GM19468 (cell line): ENCODE measurements around the gene ADGRL3.

ENCODE experiments used
- ATAC-seq: cut with Tn5 transposase; IDR thresholded peaks from one replicate; pipeline ENCODE4 v1.9.1; 2021; ENCODE audit warnings: mild to moderate bottlenecking, moderate library complexity, moderate number of reproducible peaks; ENCODE audit not compliant: unreplicated experiment; ENCODE audit errors: extremely low read depth

The ADGRL3 gene

DNA sequence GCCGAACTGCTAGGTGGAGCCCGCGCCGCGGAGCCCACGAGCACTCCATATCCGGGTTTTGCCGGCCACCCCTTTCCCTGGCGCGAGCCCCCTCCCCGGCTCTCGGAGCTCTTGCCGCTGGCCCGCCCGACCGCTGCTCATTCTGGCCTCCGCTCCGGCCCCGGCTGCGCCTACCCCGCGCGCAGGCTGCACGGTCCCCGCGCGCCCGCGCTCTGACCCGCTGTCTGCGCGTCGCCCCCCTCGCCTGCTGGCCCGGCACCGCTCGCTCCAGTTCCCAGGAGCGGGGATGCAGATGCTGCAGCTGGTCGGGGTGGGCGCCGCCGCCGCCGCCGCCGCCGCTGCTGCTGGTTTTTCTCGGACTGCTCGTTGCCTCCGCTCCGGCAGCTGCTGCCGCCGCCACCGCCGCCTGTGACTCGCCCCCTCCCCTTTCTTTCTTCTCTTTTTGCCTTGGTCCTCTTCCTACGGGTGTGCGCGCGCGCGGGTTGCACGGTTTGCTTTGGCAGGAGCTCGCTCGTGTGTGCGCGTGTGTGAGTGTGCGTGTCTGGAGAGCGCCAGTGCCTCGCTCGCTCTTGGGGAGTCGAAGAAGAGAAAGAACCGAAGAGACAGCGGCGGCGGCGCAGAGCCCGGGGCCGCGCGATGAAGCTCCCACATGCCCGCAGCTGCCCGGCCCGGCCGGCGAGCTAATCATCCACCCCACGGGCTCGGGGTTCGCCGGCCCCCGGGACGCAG lies at the start of gene ADGRL3:
Gene ADGRL3 (plus strand): TSS at position 140 of the 729 bp plus-strand sequence.
- ATAC-seq, result no peak

DNA sequence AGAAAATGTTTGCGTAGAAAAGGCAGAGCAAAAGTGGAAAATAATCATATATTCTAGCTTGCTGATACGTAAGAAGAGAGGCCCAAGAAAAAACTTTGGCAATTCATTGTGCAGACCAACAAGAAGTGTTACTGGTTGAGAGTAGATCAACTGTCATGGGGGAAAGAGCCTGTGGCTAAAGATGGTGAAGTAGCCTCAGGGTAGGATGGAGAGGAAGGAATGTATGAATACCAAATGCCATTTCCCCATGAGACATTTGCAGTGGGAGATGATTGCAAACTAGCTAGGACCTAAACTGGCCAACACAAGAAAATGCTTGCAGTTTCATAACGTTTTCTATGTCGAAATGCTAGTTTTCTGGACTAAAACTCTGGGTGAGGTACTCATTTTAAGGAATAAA lies 47.7 kb upstream of the ADGRL3 start:
- no peak for ATAC-seq

DNA sequence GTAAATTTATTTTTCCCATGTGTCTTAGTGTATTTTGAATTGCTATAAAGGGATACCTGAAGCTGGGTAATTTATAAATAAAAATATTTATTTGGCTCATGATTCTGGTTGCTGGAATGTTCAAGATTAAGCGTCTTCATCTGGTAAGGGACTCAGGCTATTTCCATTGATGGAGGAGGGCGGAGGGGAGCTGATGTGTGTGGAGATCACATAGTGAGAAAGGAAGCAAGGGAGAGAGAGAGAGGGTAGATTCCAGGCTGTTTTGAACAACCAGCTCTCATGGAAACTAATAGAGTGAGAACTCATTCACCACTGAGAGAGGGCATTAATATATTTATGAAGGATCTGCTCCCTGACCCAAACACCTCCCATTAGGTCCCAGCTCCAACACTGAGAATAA lies 39.6 kb upstream of the ADGRL3 start:
- no peak for ATAC-seq

DNA sequence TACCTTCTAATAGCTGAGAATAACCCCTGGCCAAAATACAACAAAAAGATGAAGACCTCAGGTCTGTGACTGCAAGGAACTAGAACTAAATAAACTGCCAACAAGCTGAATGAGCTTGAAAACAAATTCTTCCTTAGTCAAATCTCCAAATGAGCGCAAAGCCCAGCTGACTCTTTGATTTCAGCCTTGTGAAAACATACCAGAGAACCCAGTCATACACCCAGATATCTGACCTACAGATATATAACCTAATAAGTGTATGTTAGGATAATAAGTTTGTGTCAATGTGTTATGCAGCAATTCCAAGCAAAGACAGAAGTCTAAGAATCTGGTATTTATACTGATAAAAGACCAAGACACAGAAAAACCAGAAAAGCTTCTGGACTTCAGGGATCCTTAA lies 38.0 kb upstream of the ADGRL3 start:
- no peak for ATAC-seq

DNA sequence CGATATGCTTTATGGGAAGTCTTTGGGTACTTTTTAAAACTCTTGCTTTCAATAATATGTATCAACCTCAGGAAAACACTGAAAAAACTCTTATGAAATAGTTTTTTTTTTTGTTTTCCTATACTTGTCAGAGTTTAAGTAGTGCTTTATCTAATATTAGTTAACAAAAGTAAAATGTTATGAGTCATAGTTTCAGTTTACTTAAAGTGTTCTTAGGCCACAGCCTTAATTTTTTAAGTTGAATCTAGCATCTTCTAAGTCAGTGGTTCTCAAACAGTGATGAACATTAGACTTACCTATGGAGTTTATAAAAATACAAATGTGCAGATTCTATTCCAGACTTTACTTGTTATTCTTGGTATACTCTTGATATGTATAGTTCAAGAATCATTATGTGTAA lies 26.3 kb upstream of the ADGRL3 start:
- ATAC-seq, result no peak

DNA sequence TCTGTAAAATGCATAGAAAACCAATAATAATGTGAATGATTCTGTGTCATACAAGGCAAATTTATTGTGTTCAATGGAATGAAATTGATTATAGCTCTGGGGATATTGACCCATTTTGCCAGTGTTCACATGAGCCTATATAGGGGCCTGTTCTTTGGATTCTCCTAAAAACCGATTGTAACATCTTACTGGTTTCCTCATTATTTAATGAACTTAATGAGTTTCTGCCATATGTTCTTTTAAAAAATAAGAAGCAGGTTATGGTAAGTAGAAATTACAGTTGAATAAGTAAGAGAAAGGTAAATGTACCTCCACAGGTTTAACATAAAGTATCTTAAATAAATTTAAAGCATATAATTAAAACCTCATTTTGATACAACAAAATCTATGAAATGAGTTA lies 24.6 kb upstream of the ADGRL3 start:
- no peak for ATAC-seq

DNA sequence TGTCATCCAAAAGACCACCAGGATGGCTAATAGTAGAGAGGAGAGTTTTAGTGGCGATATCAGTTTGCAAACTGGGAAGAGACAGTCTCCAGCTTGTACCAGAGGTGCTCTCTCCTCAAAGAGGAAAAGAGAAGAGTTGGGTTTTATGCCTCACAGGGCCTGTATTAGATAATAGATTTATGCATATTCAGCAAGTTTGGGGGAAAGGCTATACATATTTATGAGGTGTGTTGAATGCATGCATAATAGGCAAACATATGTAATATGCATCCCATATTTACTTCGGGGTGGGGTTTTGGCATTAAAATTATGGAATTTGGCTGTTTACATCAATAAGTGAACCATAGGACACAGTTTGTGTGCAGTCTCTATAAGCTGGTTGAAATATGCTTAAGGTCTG lies 22.8 kb upstream of the ADGRL3 start:
- ATAC-seq, result no peak

DNA sequence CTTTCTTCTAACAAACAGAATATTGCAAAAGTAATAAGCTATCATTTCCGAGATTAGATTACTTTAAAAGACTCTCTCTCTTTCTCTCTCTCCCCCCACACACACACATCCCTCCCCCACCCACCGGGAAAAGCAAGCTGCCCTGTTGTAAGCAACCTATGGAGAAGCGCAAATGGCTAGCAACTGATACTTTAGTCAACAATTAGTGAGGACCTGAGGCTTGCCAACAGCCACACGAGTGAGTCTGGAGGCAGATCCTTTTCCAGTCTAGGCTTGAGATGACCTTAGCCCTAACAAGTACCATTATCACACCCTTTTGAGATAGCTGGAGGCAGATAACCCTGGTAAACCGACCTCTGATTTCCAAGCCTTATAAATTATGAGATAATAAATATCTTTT lies 19.7 kb upstream of the ADGRL3 start:
- ATAC-seq, result no peak

DNA sequence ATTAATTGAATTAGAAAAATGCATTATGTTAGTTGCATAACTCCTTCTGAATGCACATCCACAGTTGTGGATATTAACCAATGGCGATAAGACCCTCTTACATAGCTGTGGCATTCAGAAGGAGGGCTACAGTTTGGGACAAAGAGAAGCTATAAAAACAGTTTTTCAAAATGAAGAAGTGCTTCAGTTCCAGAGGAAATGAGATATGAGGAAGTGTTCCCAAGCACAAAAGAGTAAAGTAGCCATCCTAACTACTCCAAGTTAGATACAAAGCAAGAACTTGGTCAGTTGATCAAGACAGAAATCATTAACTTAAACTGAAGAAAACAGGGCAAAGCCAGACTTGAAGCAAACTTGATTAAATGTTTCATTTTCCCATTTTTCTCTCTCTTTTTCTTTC lies 17.2 kb upstream of the ADGRL3 start:
- no peak for ATAC-seq

DNA sequence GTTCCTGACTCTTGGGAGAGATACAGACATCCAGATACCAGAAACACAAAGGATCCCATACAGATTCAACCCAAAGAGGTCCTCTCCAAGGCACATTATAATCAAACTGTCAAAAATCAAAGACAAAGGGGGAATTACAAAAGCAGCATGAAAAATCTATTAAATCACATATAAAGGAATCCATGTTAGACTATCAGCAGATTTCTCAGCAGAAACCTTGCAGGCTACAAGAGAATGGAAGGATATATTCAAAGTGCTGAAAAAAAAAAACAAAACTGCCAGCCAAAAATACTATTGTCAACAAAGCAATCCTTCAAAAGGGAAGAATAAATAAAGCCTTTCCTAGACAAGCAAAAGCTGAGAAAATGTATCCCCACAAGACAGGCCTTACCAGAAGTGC lies 14.8 kb upstream of the ADGRL3 start:
- no peak for ATAC-seq

DNA sequence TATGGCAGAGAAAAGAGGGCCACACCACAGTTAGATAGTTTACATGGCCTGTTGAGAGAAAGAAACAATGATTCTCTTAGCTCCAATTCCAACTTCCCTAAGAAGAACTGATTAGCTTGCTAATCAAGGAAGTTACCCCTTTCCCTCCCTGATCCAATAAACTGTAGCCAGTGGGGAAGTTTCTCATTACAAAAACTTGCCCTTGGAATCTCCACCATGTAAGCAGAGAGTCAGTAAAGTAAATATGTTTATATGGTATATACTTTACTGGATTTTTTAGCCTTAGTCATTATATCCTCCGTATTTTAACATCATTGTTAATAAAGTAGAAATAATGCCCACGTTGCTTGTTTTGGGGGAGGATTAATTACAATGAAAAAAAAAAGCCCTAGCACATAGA lies 7.7 kb upstream of the ADGRL3 start:
- no peak for ATAC-seq

DNA sequence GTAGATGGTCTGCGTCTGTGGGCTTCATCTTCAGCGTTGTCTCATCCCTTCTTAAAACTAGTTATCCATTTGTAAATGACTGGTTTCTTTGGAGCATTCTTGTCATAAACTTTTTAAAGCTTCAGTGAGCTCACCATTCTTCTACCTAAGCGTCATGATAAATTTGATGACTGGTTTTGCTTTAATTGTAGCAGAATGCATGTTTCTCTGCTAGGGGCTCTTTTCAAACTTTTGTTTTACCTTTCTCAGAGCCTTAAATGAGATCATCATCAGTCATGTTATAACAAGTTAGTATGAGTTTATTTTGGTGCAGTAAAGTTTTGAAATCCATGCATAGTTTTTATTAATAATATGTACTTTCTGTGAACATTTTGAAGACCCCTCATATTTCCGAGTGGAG lies 6.3 kb upstream of the ADGRL3 start:
- no peak for ATAC-seq

DNA sequence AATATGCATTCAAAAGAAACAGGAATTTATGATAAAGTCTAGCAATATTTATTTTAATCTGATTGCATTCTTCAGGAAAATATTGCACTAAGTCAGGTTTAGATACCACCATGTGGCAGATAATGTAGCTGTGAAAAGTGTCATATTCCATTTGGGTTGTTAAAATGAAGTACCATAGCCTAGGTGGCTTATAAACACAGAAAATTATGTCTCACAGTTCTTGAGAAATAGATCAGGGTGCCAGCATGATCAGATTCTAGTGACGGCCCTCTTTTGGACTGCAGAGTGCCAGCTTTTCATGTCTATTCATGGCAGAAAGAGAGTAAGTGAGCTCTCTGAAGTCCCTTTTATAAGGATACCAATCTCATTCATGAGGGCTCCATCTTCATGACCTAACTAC lies 5.6 kb upstream of the ADGRL3 start:
- ATAC-seq, result no peak

DNA sequence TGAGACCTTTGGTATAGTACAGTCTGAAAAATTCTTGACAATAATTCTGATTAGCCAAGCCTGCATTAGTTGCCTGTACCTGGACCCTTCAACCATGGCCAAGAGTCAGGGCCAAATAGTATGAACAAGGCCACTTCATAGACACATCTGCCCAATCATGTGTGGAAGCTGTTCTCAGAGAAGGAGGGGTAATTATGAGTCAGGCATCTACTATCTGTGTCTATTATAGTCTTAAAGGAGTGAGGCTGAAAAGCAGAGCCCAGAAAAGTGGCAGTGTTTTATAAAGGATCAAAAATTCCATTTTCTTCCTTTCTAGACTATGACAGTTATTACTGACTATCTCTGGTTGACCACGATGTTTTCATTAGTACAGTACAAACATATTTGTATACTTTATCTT lies 5.0 kb upstream of the ADGRL3 start:
- ATAC-seq, result no peak

DNA sequence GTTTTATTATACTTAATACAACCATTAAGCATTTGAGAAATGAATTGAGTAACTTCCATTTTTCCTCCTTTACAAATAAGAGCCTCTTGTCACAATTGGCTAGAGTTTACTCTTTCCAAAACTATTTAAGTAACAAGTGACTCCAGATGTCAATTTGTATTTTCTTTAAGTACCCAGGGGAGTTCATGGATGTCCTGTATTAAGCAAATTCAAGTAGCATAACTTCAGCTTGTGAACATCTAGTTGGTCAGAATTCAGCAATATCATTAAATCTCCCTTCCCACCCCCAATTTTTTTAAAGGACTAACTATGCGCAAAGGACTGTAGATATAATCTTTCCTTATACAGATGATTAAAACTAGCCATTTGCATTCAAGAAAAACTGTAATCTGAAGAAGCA lies 1.4 kb upstream of the ADGRL3 start:
- no peak for ATAC-seq

DNA sequence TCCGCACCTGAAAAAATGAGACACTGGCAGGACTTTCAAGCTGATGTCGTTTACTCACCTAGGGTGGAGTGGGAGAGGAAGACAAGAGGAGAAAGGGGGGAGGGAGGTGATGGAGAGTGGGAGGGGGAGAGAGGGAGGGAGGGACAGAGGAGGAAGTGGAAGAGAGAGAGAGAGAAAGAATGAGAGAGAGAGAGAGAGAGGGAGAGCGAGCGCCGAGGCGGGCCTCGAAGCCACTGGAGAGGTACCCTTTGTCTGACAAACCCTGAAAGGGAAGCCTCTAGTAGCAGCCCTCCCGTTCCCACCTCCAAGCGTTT lies 296 bp upstream of the ADGRL3 start:
- no peak for ATAC-seq

DNA sequence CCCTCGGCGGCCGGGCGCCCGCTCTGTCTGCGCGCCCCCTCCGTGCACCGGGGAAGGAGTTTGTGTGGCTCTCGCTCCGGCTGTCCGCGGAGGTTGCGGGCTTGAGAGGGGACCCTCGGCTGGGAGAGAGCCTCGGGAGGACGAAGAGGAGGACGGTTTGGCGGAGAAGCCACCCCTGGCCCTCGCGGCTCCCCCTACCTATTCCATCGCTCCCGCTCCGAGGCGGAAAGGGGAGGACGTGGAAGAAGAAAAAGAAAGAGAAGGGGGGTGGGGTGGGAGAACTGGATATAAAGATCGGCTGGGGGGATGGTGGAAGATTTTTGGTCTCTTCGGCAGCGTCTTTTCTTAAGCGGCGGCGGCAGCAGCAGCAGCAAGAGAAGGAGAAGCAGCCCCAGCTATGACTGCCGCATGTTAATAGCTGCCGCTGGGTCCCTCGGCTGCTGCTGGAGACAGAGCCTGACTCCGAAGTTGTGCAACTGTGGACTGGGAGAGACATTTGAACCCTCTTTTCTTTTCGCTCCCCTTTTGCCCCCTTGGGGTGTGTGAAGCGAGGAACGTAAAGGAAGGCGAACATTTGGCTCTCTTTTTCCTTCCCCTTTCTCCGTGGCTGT lies 895 bp downstream of the ADGRL3 start:
- ATAC-seq, result no peak

DNA sequence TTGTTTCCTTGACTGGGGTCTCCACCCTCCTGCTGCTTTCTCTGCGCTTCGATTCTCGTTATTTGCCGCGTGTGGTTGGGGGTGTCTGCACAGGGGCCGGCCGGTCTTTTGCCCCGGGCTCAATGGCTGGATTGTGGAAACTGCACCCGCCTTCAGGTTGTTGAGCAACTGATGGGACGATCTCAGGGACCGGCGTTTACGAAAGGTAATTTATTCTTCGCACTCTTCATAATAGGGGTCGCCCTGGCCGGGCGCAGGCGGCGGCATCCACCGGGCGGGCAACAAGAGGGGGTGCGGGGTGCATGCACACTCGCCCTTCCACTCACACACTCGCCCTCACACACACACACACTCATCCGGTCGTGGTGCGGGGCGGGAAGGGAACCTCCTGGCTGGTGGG lies 1.4 kb downstream of the ADGRL3 start:
- no peak for ATAC-seq

DNA sequence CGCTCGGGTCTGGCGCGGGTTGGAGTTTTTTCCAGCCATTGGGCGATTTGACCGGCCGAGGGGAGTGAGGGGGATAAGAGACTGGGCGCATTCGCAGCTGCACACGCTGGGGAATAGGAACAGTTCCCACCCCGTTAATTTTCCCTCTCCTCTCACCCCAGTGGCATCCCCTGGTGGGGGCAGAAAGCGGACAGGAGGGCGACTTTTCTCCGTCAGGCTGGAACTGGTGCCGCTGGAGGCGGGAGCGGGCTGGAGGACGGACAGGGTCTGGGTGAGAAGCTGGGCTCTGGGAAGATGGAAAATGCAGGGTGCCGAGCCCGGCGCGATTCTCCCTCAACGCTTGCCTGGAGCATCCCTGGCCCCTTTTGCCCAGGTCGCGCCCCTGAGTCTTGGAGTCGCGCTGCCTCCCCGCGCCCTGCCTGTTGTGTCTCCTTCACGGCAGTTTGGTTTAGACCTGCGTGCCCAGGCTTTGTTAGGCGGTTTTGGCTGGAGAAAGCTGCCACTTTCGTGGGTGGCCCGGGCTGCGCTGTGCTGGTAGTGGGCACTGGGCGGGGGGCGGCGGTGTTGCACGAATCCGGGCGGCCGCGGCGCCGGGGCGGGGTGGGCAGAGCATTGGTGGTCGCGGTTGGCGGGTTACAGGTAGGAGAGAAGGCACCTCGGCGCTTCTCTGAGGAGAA lies 2.0 kb downstream of the ADGRL3 start:
- no peak for ATAC-seq

DNA sequence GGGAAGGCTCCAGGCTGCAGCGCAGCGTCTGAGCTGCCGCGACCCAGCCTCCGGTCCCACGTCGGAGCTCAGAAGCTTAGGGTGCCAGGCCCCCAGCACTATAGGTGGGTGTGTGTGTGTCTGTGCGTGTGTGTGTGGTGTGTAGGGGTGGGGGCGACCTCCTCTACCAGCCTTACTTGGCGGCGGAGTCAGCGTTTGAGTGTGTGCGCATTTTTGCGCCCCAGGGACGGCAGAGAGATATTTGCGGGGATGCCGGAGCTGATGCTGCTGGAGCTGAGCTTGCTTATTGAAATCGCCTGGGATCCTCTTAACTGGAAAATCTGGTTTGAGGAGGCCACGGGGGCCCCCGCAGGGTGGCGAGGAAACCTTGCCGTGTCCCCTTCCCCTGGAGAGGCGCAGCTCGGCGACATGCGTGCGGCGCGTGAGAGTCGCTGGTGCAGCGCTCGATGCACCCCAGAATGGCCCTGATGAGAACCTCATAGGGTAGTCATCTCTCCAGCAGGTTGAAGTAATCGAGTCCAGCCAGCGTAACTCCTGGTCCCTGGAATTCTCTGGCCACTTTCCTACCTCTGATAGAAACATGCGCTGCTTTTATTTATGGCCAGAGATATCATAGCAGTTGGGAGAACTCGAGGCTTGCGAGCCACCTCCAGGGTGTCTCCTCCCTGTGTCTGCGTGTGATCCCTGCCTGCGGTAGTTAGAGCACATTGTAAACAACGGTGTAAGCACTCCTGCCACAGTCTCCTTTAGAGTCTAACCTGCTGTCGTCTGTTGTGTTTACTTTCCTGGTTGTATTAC lies 2.7 kb downstream of the ADGRL3 start:
- no peak for ATAC-seq

DNA sequence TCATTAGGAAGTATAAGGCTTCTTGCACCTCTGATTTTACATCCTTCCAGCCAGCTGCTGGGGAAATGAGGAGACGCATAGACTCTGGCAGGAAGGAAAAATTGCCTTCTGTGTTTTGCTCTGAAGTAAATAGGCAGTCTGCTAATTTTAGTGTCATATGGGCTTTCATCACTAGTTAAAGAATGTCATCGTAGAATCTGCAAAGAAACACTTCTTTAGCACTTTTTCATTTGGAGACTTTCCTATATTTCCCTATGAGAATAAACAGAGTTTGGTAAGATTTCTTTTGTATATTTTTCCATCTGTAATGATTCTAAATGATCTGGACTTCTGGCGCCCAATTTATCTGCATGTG lies 3.3 kb downstream of the ADGRL3 start:
- no peak for ATAC-seq
